Activated B cell treated with CpG ODN at 0.5 μM for 24 hours (primary cell): ENCODE measurements around the gene WEE1. TPM values are rescaled to one million over a fixed set of nuclear protein-coding genes. Genes with fewer than 3 reads are reported as not detected.
"Not testable (repeated sequence)": the region's sequence is repeated elsewhere in the genome, so short reads cannot be mapped to it uniquely, and the experiment has no call there.

ENCODE experiments used
- ATAC-seq: fragments of 200-7000 bp; cut with Tn5 transposase; one replicate; pipeline ENCODE4 v1.10.0; 2021; ENCODE audit warnings: low read depth, mild to moderate bottlenecking, moderate library complexity
- CTCF ChIA-PET: fragments of 350-600 bp; sonication (Branson Sonifier 250); formaldehyde crosslinking; loops from one replicate; lab custom pipeline; 2021; ENCODE audit warnings: antibody characterized with exemption; lab: Charles Lee
- POLR2A ChIA-PET: fragments of 350-600 bp; sonication (Branson Sonifier 250); formaldehyde crosslinking; loops from one replicate; lab custom pipeline; 2021; ENCODE audit warnings: antibody characterized with exemption; lab: Charles Lee
- DNase-seq: peaks from one replicate; pipeline ENCODE4 v3.0.0; 2022
- H3K27ac Mint-ChIP-seq: one replicate; pipeline ENCODE4 v1.8.0; 2020; ENCODE audit warnings: mixed read lengths
- H3K27me3 Mint-ChIP-seq: one replicate; pipeline ENCODE4 v1.8.0; 2021; ENCODE audit warnings: mixed read lengths
- H3K36me3 Mint-ChIP-seq: one replicate; pipeline ENCODE4 v1.8.0; 2021; ENCODE audit warnings: low read depth, mixed read lengths
- H3K4me1 Mint-ChIP-seq: one replicate; pipeline ENCODE4 v1.8.0; 2021; ENCODE audit warnings: mixed read lengths
- H3K4me3 Mint-ChIP-seq: one replicate; pipeline ENCODE4 v1.8.0; 2020; ENCODE audit warnings: mild to moderate bottlenecking, mixed read lengths
- H3K9me3 Mint-ChIP-seq: one replicate; pipeline ENCODE4 v1.8.0; 2020; ENCODE audit warnings: mixed read lengths
- intact Hi-C: fragments of 100-400 bp; cut with micrococcal nuclease; formaldehyde crosslinking; loops from one replicate; pipeline ENCODE4 v1.15.1; 2024
- total RNA-seq: library from RNA; stranded (reverse); gene quantifications from 2 replicates; pipeline ENCODE4 v1.2.3, GENCODE V29; 2022
- TF ChIP-seq, protein P1 (sequence below): fragments of 200-600 bp; IDR thresholded peaks from one replicate; pipeline ENCODE4 v1.8.0; 2022; ENCODE audit warnings: antibody characterized with exemption, mild to moderate bottlenecking

Gene WEE1
- total RNA-seq, 1 donor from 2014 or later = 33.7 TPM

DNA sequence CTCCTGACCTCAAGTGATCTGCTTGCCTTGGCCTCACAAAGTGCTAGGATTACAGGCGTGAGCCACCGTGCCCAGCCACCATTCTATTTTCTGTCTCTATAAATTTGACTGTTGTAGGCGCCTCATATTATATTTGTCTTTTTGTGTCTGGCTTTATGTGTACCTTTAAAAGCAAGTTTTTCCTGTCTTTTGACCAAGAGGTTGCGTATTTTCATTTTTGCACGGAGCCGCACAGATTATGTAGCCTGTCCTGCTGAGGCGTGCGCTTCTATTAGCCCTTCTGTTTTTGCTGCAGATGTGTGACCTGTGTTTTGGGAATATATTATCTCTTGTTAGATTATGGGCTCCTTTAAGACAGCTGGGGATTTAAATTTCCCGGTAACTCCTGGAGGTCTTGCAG is 40.4 kb upstream of the WEE1 start:
- H3K9me3 Mint-ChIP-seq = no peaks in the 10 kb centered on the region
- ChIA-PET POLR2A (interaction anchor here (0.5 to 2.8 kb wide), 3 partner anchors 37 to 81 kb away, joined by 3 to 26 read pairs (median 3); no protein-coding TSS in a partner anchor), CTCF (interaction anchor here (0.5 to 3.4 kb wide), 5 partner anchors 26 to 440 kb away, joined by 3 to 133 read pairs (median 18); no protein-coding TSS in a partner anchor)
- DNase-seq (no peak), ATAC-seq (no peak)
- no peak overlapping the region for H3K4me3 Mint-ChIP-seq
- no peak overlapping the region for H3K27ac Mint-ChIP-seq
- intact Hi-C loops = loop anchor here (10.0 kb wide), 1 partner anchor 772 kb away; the partner anchor contains the start of gene ADM
- peaks cover 5% of the 10 kb centered on the region for H3K4me1 Mint-ChIP-seq
- TF ChIP-seq, protein P1, sequence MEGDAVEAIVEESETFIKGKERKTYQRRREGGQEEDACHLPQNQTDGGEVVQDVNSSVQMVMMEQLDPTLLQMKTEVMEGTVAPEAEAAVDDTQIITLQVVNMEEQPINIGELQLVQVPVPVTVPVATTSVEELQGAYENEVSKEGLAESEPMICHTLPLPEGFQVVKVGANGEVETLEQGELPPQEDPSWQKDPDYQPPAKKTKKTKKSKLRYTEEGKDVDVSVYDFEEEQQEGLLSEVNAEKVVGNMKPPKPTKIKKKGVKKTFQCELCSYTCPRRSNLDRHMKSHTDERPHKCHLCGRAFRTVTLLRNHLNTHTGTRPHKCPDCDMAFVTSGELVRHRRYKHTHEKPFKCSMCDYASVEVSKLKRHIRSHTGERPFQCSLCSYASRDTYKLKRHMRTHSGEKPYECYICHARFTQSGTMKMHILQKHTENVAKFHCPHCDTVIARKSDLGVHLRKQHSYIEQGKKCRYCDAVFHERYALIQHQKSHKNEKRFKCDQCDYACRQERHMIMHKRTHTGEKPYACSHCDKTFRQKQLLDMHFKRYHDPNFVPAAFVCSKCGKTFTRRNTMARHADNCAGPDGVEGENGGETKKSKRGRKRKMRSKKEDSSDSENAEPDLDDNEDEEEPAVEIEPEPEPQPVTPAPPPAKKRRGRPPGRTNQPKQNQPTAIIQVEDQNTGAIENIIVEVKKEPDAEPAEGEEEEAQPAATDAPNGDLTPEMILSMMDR = no peak
- peaks cover 8% of the 10 kb centered on the region for H3K36me3 Mint-ChIP-seq
- H3K27me3 Mint-ChIP-seq = no peaks in the 10 kb centered on the region

DNA sequence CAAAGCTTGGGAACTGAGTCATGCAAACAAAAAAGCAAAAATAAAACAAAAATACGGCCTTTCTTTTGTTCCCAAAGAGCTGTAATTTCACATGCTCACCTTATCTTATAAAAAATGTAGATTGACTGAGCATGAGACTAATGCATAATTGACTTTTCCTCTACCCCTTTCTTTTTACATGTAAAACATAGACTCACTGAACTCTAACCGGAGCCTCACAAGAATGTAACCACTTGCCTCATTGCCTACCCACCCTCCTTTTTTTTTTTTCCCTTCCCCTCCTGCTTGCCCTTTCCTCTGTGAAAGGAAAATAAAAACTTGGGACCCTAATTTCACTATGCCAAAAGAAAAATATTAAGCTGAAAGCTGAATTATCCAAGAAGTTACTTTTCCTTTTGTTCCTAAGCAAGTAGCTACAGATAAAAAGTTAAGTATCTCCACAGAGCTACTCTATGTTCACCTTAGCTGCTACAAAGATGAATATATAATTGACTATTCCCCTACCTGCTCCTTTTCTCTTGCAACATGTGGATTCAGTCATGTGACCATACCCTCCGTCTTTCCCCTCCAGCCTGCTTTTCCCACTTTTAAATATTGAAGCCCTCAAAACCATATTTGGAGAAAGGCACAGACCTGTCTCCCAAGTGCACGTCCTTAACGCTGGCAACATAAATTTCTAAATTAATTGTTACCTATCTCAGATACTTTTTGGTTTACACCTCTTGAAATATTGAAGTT is 39.6 kb upstream of the WEE1 start:
- no peak for DNase-seq
- CTCF ChIA-PET = interaction anchor here (0.5 to 3.4 kb wide), 13 partner anchors 13 to 791 kb away, joined by 3 to 133 read pairs (median 9); partner anchors contain the start of gene WEE1
- POLR2A ChIA-PET = interaction anchor here (0.5 to 2.8 kb wide), 5 partner anchors 26 to 142 kb away, joined by 3 to 26 read pairs (median 3); no protein-coding TSS in a partner anchor
- Mint-ChIP-seq H3K9me3 (no peaks in the 10 kb centered on the region), H3K27ac (peak overlapping the region; percentile 3), H3K27me3 (no peaks in the 10 kb centered on the region), H3K36me3 (peaks cover 8% of the 10 kb centered on the region), H3K4me3 (no peak overlapping the region), H3K4me1 (peaks cover 5% of the 10 kb centered on the region)
- intact Hi-C loops = loop anchor here (10.0 kb wide), 1 partner anchor 771 kb away; the partner anchor contains the start of gene ADM
- TF ChIP-seq, protein P1 = no peak
- ATAC-seq = no peak

DNA sequence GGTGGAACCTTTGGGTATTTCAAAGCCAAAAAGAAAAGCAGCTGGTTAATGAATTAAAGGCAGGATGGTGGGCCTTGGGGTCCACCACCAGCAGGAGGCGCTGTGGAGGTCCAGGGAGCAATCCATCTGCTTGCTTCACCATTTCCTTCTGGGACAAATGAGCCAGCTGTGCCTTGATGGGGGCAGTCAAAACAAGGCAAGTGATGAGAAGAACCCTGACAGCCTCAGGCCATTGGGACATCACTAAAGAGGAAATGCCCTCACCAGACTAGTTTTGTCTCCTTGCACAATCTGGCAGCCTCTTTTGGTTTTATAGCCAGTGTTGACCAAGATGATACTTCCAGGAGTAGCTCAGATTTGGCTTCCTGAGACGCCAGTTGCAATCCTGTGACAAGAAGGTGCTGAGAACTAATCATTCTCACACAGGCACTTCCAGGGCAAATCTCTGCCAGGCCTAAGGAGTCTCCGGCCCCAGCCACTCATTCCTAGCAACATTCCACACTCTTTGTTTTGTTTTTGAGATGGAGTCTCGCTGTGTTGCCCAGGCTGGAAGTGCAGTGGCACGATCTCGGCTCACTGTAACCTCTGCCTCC is 38.2 kb upstream of the WEE1 start:
- intact Hi-C loops = loop anchor here (1.0 to 10.0 kb wide), 5 partner anchors 38 to 770 kb away; partner anchors contain the start of genes ADM and WEE1
- CTCF ChIA-PET = interaction anchor here (0.5 to 3.4 kb wide), 41 partner anchors 11 to 792 kb away, joined by 3 to 133 read pairs (median 4); partner anchors contain the start of genes WEE1 and ZNF143
- TF ChIP-seq, protein P1 = no peak
- Mint-ChIP-seq H3K36me3 (peaks cover 4% of the 10 kb centered on the region), H3K27me3 (no peaks in the 10 kb centered on the region), H3K27ac (no peak overlapping the region), H3K4me3 (no peak overlapping the region), H3K9me3 (no peaks in the 10 kb centered on the region), H3K4me1 (peaks cover 5% of the 10 kb centered on the region)
- DNase-seq (peak; percentile 71), ATAC-seq (peak; percentile 71)
- POLR2A ChIA-PET = interaction anchor here (0.5 to 2.8 kb wide), 15 partner anchors 14 to 533 kb away, joined by 3 to 26 read pairs (median 5); partner anchors contain the start of genes WEE1 and ZNF143

DNA sequence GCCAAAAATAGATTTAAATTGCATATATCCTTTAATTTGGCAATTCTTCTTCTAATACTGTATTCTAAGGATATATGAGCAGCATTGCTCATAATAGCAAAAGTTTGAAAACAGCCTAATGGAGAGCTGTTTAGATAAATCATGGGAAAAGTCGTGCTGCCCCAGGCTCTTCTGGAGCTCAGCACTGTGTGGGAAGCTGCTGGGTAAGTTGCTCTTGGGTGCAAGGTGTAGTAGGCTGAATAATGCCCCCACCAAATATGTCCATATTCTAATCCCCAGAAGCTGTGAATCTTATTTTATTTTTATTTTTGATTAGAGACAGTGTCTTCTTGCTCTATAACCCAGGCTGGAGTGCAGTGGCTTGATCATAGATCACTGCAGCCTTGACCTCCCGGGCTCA is 34.9 kb upstream of the WEE1 start:
- Mint-ChIP-seq H3K36me3 (no peaks in the 10 kb centered on the region), H3K27ac (no peak overlapping the region), H3K4me1 (peaks cover 5% of the 10 kb centered on the region), H3K9me3 (no peaks in the 10 kb centered on the region), H3K4me3 (no peak overlapping the region), H3K27me3 (no peaks in the 10 kb centered on the region)
- no peak for DNase-seq
- POLR2A ChIA-PET = interaction anchor here (0.5 kb wide), 1 partner anchor 172 kb away, joined by 5 read pairs; no protein-coding TSS in a partner anchor
- CTCF ChIA-PET = interaction anchor here (0.9 to 2.8 kb wide), 2 partner anchors 74 to 210 kb away, joined by 3 to 9 read pairs; no protein-coding TSS in a partner anchor
- ATAC-seq = no peak
- intact Hi-C loops = loop anchor here (10.0 kb wide), 1 partner anchor 766 kb away; the partner anchor contains the start of gene ADM
- TF ChIP-seq, protein P1 = no peak

DNA sequence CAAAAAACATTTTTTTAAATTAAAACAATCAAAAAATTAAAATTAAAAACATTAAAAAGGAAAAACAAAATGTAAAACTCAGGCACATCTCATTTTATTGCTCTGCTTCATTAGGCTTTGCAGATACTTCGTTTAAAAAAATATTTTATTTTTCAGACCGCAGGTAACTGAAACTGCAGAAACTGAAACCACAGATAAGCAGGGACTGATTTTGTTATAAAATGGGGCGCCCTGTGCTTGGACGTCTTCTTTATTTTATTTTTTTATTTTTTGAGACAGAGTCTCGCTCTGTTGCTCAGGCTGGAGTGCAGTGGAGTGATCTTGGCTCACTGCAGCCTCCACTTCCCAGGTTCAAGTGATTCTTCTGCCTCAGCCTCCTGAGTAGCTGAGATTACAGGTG is 24.3 kb upstream of the WEE1 start:
- intact Hi-C loops, CTCF ChIA-PET, H3K27ac Mint-ChIP-seq, H3K9me3 Mint-ChIP-seq, H3K4me3 Mint-ChIP-seq, DNase-seq, H3K27me3 Mint-ChIP-seq, ATAC-seq: not testable (repeated sequence)
- Mint-ChIP-seq H3K4me1 (peaks cover 13% of the 10 kb centered on the region), H3K36me3 (peaks cover 17% of the 10 kb centered on the region)
- POLR2A ChIA-PET = interaction anchor here (0.6 kb wide), 1 partner anchor 750 kb away, joined by 3 read pairs; no protein-coding TSS in a partner anchor
